ENCODE measurements around the gene TRIM41. TPM values are rescaled to one million over a fixed set of nuclear protein-coding genes. Genes with fewer than 3 reads are reported as not detected.
"Not testable (repeated sequence)": the region's sequence is repeated elsewhere in the genome, so short reads cannot be mapped to it uniquely, and the experiment has no call there.

The TRIM41 gene
- total RNA-seq, 1 donor from 2014 or later: 23.7 TPM

GRCh38 chr5:181205761-181206649 is 17.1 kb upstream of the TRIM41 start:
- ATAC-seq (peak; percentile 17), DNase-seq (peak; percentile 45)
- intact Hi-C loops (cut with micrococcal nuclease): no loop called here

DNA sequence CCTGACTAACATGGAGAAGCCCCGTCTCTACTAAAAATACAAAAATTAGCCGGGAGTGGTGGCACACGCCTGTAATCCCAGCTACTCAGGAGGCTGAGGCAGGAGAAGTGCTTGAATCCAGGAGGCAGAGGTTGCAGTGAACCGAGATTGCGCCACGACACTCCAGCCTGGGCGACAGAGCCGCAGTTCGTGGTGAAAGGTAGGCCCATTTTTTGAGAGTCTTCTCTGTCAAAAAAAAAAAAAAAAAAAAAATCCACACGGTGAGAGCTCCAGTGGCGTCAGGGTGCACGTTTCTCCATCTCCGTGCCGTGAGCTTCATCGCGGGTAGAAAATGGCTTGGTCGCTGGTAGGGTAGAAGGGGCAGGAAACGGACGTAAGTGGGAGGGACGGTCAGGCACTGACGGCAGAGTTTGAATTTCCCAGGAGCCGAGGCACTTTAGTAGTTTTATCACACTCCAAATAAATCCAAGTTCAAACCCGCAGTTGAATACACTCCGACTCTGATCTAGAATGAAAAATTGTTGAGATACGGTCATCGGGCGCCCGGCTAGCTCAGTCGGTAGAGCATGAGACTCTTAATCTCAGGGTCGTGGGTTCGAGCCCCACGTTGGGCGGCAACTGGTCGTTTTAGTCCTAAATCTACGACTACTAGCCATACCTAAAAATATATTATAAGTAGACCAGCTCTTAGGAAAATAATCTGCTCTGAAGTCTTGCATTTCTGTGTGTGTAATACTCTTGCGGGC is 15.7 kb upstream of the TRIM41 start:
- ATAC-seq (peak; percentile 46), DNase-seq (peak; percentile 86)
- intact Hi-C loops (cut with micrococcal nuclease): no loop called here

DNA sequence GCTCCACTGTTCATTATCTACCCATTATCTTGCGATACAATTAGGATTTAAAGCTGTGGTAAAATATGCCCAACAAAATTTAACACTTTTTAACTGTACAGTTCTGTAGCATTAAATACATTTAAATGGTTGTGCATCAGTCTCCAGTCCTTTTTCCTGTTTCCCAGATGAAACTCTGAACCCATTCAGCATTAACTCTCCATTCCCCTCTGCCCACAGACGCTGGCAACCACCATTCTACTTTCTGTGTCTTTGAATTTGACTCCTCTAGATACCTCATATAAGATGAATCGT is 15.2 kb upstream of the TRIM41 start:
- DNase-seq: no peak
- no peak for ATAC-seq
- intact Hi-C loops (cut with micrococcal nuclease): no loop called here

DNA sequence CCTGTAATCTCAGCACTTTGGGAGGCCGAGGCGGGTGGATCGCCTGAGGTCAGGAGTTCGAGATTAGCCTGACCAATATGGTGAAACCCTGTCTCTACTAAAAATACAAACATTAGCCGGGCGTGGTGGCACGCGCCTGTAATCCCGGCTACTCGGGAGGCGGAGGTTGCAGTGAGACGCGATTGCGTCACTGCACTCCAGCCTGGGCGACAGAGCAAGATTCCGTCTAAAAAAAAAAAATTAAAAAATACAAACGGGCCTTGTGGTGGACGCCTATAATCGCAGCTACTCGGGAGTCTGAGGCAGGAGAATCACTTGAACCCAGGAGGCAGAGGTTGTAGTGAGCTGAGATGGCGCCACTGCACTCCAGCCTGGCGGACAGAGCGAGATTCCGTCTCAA is 14.1 kb upstream of the TRIM41 start:
- ATAC-seq; intact Hi-C loops (cut with micrococcal nuclease); DNase-seq: not testable (repeated sequence)

- DNase-seq; ATAC-seq; intact Hi-C loops (cut with micrococcal nuclease): not testable (repeated sequence)
Observed at GRCh38 chr5:181210148-181210547, 12.9 kb upstream of the TRIM41 start.

GRCh38 chr5:181210698-181211097 is 12.4 kb upstream of the TRIM41 start:
- ATAC-seq; intact Hi-C loops (cut with micrococcal nuclease); DNase-seq: not testable (repeated sequence)

- no peak for DNase-seq
- ATAC-seq: no peak
- intact Hi-C loops (cut with micrococcal nuclease): no loop called here
Observed at GRCh38 chr5:181211208-181211607, 11.9 kb upstream of the TRIM41 start.

- intact Hi-C loops (cut with micrococcal nuclease): no loop called here
- peak; percentile 60 for ATAC-seq
Observed at GRCh38 chr5:181212080-181212479, 11.0 kb upstream of the TRIM41 start.

GRCh38 chr5:181212934-181213333 is 10.1 kb upstream of the TRIM41 start:
- no peak for ATAC-seq
- no peak for DNase-seq
- intact Hi-C loops (cut with micrococcal nuclease): no loop called here

More at GRCh38 chr5:181212080-181212479, 11.0 kb upstream of the TRIM41 start:
- DNase-seq: no peak

GRCh38 chr5:181214249-181214648 is 8.8 kb upstream of the TRIM41 start:
- DNase-seq; intact Hi-C loops (cut with micrococcal nuclease); ATAC-seq: not testable (repeated sequence)

DNA sequence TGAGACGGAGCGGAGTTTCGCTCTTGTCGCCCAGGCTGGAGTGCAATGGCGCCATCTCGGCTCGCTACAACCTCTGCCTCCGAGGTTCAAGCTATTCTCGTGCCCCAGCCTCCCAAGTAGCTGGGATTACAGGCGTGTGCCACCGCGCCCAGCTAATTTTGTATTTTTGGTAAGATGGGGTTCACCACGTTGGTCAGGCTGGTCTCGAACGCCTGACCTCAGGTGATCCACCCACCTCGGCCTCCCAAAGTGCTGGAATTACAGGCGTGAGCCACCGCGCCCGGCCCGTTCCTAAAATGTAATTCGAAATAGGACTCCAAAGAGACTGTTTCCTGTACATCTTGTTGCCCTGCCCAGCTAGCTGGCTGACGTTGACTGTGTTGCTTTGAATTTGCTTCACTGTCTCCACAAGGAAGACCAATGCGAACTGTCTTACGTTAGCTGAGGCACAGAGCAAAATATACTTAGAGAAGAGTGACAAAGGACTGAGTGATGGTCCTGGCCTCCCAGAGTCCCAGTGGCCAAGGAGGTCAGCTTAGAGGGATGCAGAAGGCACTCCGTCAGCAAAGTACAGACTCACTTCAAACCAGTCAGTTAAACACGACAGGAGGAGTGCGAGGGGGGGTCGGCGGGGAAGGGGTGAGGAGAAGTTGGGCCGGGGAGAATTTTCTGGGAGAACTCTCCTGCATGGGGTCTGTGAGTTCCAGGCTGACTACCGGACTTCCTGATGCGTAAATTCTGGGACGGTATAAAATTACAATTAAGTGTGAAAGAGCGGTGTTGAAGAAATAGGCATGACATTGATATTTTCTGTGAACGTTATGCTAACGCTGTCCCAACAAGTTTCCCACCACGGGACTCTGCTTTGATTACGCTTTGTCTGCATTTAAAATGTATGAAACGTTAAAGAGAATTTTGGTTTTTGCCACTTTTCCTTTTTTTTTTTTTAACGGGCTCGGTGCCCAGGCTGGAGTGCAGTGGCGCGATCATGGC is 6.8 kb upstream of the TRIM41 start:
- DNase-seq: no peak
- ATAC-seq: no peak
- intact Hi-C loops (cut with micrococcal nuclease): no loop called here

- ATAC-seq: peak; percentile 45
- intact Hi-C loops (cut with micrococcal nuclease): no loop called here
- peak; percentile 66 for DNase-seq
Observed at GRCh38 chr5:181217111-181217802, 5.8 kb upstream of the TRIM41 start.

DNA sequence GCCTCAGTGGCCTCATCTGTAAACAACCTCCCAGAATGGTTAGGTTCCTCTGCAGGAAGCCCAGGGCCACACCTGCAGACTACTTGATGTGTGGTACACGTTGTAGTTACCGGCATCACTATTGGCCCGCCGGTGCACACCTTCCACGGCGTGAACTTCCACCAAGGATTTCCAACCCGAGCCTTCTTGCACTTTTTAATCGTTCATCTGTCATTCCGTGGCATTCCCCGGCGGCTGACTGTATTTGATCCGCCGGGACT is 5.3 kb upstream of the TRIM41 start:
- intact Hi-C loops (cut with micrococcal nuclease): no loop called here
- DNase-seq: peak; percentile 35
- peak; percentile 1 for ATAC-seq

GRCh38 chr5:181218795-181219124 is 4.3 kb upstream of the TRIM41 start:
- intact Hi-C loops (cut with micrococcal nuclease): no loop called here
- DNase-seq (no peak), ATAC-seq (no peak)

DNA sequence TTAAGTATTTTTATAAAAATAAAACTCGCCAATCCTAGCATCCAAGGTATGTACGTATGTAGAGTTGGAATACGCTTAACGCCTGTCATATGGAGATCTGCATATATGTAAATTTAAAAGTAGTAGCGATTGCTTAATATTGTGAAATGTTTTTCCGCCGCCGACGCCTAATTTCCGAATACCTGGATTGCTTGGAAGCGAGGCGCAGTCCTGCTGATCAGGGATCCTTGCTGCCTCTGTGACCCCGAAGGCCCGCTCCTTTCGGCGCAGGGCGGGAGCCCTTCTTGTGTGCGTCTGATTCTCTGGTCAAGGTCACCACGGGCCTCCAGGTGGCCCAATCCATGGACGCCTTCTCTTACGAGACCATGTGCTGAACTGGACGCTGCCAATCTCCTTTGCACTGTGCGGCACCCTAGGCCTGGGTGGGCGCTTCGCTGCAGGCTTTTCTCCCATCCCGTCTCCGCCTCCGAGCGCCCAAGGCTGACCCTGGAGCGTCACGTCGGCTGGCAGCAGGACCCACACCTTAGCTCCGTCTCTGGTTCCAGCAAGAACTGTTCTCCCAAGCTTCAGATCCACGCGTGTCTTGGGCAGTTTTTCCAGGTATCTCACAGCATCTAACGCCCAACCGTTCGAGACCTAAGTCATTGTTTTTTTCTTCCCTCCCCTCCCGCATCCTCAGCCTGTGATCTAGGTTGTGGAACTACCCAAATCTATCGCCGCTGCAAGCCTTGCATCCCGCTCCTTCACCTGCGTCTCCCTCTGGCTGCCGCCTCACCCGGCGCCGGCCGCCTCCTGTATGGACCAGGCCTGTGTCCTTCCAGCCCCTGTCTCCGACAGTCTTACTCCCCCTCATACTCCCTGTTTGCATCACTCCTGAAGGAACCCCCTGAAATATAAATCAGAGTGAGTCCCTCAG is 3.6 kb upstream of the TRIM41 start:
- intact Hi-C loops (cut with micrococcal nuclease): no loop called here
- ATAC-seq (no peak), DNase-seq (no peak)

GRCh38 chr5:181220178-181220515 is 2.9 kb upstream of the TRIM41 start:
- intact Hi-C loops (cut with micrococcal nuclease): no loop called here
- ATAC-seq (no peak), DNase-seq (no peak)

DNA sequence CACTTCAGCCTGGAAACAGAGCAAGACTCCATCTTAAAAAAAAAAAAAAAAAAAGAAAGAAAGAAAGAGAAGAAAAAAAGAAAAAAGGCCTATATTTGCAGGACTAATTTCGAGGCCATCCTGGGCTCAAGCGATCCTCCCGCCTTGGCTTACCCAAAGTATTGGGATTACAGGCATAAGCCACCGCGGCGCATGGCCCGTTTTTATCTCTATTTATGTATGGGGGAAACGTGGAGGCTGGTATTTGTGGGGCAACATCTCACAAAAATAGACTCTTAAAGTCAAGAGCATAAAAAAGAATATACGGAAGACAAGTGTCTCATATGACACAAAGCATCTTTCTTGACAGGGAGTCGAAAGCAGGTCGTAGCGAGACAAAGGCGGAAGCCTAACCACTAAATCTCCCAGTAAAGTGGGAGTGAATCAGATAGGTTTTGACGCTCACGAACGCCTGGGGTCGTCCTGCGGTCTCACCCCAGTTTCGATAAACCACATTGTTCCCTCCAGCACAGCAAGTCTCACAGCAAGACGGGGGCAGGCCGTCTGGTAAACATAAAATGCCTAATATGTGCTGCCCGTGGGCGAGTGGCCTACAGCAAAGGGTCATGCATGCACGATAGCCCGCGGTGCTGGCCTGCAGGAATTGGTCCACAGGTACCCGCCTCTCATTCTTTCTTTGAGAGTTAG is 1.8 kb upstream of the TRIM41 start:
- no peak for ATAC-seq
- intact Hi-C loops (cut with micrococcal nuclease): no loop called here
- peak; percentile 38 for DNase-seq
